Measurements from ENCODE around the gene PIK3C2A.

PIK3C2A gene

GRCh38 chr11:17184882-17185587 is 22.8 kb downstream of the PIK3C2A start:
- ATAC-seq (no peak), DNase-seq (no peak)
- H3K27me3 Mint-ChIP-seq, result no peaks in the 10 kb centered on the region
- H3K27ac Mint-ChIP-seq, result no peak overlapping the region
- H3K9me3 Mint-ChIP-seq, result no peaks in the 10 kb centered on the region
- peaks cover 18% of the 10 kb centered on the region for H3K4me1 Mint-ChIP-seq
- no peak overlapping the region for H3K4me3 Mint-ChIP-seq

- DNase-seq (no peak), ATAC-seq (no peak)
- Mint-ChIP-seq H3K9me3 (no peaks in the 10 kb centered on the region), H3K27ac (peak overlapping the region in 1 of 2 donors; percentile 83), H3K4me3 (no peak overlapping the region), H3K4me1 (peaks cover 18% of the 10 kb centered on the region), H3K27me3 (no peaks in the 10 kb centered on the region)
Observed at GRCh38 chr11:17183836-17184235, 23.9 kb downstream of the PIK3C2A start.

DNA sequence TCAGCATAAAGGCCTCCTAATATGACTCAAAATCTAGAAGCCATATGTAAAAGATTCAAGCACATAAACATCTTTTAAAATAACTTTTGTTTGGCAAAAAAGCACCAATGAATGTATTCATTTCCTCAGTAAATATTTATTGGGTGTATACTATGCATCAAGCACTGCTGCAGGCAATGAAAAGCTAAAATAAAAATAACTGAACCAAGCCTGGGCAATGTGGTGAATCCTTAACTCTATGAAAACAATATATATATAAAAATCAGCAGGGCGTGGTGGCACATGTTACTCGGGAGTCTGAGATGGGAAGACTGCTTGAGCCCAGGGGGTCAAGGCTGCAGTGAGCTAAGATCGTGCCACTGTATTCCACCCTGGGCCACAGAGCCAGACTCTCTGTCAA is 27.8 kb downstream of the PIK3C2A start:
- H3K9me3 Mint-ChIP-seq, result no peaks in the 10 kb centered on the region
- no peaks in the 10 kb centered on the region for H3K27me3 Mint-ChIP-seq
- no peak for ATAC-seq
- H3K4me3 Mint-ChIP-seq, result no peak overlapping the region
- no peak overlapping the region for H3K27ac Mint-ChIP-seq
- no peak for DNase-seq
- peaks cover 8% of the 10 kb centered on the region for H3K4me1 Mint-ChIP-seq

GRCh38 chr11:17173332-17173731 is 34.5 kb downstream of the PIK3C2A start:
- DNase-seq (no peak), ATAC-seq (no peak)
- Mint-ChIP-seq H3K27me3 (no peaks in the 10 kb centered on the region), H3K4me1 (peaks cover 8% of the 10 kb centered on the region), H3K9me3 (no peaks in the 10 kb centered on the region), H3K27ac (peak overlapping the region in 1 of 2 donors; percentile 5), H3K4me3 (no peak overlapping the region)

DNA sequence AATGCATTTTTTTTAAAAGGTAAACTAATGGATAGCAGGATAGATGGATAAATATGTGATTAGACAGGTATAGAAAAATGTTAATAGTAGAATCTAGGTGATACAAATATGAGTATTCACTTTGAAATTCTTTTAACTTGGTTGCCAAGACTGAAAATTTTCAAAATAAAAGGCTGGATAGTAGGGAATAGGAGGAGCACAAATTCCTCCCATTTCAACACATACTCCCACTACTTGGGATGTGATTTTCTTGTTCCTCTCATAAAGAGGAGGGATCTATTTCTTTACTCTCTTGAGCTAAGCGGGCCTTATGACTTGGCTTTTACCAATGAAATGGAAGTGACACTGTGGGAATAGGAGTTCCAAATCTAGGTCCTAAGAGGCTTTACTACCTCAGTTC is 35.9 kb downstream of the PIK3C2A start:
- DNase-seq (no peak), ATAC-seq (no peak)
- H3K27ac Mint-ChIP-seq, result no peak overlapping the region
- H3K27me3 Mint-ChIP-seq, result no peaks in the 10 kb centered on the region
- no peak overlapping the region for H3K4me3 Mint-ChIP-seq
- no peaks in the 10 kb centered on the region for H3K9me3 Mint-ChIP-seq
- H3K4me1 Mint-ChIP-seq, result peaks cover 3% of the 10 kb centered on the region

- no peak overlapping the region for H3K27ac Mint-ChIP-seq
- H3K4me1 Mint-ChIP-seq, result peaks cover 5% of the 10 kb centered on the region
- DNase-seq (no peak), ATAC-seq (no peak)
- no peak overlapping the region for H3K4me3 Mint-ChIP-seq
- no peaks in the 10 kb centered on the region for H3K9me3 Mint-ChIP-seq
- H3K27me3 Mint-ChIP-seq, result no peaks in the 10 kb centered on the region
Observed at GRCh38 chr11:17171343-17171742, 36.4 kb downstream of the PIK3C2A start.

DNA sequence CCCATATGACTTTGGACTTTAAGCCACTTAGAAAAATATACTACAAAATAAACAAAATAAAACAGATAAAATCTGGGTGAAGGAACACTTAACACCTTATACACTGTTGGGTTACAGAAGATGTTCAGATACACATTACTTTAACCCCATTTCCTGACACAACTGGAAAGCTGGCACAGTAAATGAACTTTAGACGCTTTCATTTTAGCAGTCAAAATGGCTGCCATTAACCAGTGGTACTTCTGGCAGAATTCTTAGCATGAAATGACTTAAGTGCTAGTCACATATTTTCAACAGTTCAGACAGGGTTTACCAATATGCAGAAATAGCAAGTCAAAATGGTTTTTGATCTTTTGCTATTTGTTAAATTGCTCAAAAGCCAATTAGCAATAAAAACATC is 37.9 kb downstream of the PIK3C2A start:
- no peak for DNase-seq
- peaks cover 13% of the 10 kb centered on the region for H3K4me1 Mint-ChIP-seq
- H3K27ac Mint-ChIP-seq, result no peak overlapping the region
- no peak for ATAC-seq
- H3K27me3 Mint-ChIP-seq, result no peaks in the 10 kb centered on the region
- H3K9me3 Mint-ChIP-seq, result no peaks in the 10 kb centered on the region
- no peak overlapping the region for H3K4me3 Mint-ChIP-seq

GRCh38 chr11:17165247-17165890 is 42.4 kb downstream of the PIK3C2A start:
- no peak overlapping the region for H3K4me3 Mint-ChIP-seq
- H3K27ac Mint-ChIP-seq, result no peak overlapping the region
- H3K27me3 Mint-ChIP-seq, result no peaks in the 10 kb centered on the region
- ATAC-seq (no peak), DNase-seq (no peak)
- peaks cover 51% of the 10 kb centered on the region for H3K4me1 Mint-ChIP-seq
- H3K9me3 Mint-ChIP-seq, result no peaks in the 10 kb centered on the region

DNA sequence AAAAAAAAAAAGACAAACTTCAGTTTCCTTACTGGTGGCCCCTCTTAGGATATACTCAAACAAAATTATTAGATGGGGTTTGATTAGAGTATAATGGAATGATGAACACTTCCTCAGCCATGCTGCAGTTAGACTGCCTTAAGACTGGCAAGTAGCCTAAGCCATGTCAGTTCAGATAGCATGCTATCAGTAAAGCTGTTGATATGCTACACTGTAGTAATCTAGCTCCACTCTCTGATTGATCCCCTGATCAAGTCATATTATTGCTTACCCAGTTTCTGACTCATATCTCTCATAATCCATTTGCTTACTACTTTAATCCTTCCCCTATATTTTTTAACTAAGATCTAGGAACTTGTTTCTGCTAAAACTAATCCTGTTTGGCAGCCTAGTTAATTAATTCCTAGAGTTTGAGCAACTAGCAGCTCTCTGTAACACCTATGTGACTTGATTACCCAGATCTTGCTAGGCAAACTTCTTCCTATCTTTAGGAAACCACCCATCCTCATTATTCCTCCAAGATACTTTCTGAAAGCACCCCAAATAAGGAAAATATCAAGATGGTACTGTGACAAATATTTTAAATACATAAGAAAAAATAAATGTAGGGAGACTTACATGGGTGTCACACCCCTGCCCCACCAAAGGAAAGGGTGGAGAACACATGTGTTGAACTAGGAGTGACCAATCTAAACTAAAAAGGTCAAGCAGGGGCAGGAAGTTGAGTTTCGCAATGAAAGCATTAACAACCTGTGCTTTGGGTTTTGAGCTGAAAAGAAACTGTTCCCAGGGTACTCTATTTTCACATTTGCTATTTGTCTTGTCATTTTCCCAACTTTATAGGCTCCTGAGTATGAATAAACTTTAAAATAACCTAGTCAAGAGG is 43.2 kb downstream of the PIK3C2A start:
- Mint-ChIP-seq H3K9me3 (no peaks in the 10 kb centered on the region), H3K27me3 (no peaks in the 10 kb centered on the region), H3K4me3 (no peak overlapping the region), H3K27ac (no peak overlapping the region), H3K4me1 (peaks cover 57% of the 10 kb centered on the region)
- DNase-seq, result no peak
- peak; percentile 49 for ATAC-seq

- ATAC-seq (no peak), DNase-seq (no peak)
- Mint-ChIP-seq H3K27me3 (no peaks in the 10 kb centered on the region), H3K4me3 (no peak overlapping the region), H3K9me3 (no peaks in the 10 kb centered on the region), H3K4me1 (peaks cover 57% of the 10 kb centered on the region), H3K27ac (peak overlapping the region in 1 of 2 donors; percentile 75)
Observed at GRCh38 chr11:17163736-17164135, 44.0 kb downstream of the PIK3C2A start.

DNA sequence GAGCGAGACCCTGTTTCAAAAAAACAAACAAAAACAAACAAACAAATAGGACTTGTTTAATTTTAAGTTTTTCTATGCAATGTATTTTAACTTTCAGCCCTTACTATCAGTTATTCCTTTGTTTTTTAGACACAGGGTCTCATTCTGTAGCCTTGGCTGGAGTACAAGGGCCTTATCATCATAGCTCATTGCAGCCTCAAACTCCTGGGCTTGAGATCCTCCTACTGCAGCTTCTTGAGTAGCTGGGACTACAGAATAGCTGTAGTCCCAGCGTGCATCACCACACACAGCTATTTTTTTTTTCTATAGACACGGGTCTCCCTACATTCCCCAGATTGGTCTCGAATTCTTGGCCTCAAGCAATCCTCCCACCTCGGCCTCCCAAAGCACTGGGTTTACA is 44.5 kb downstream of the PIK3C2A start:
- no peaks in the 10 kb centered on the region for H3K9me3 Mint-ChIP-seq
- ATAC-seq (no peak), DNase-seq (no peak)
- H3K4me1 Mint-ChIP-seq, result peaks cover 57% of the 10 kb centered on the region
- H3K27me3 Mint-ChIP-seq, result no peaks in the 10 kb centered on the region
- no peak overlapping the region for H3K4me3 Mint-ChIP-seq
- H3K27ac Mint-ChIP-seq, result peak overlapping the region in 1 of 2 donors; percentile 75

- no peaks in the 10 kb centered on the region for H3K9me3 Mint-ChIP-seq
- peak overlapping the region in 1 of 2 donors; percentile 50 for H3K27ac Mint-ChIP-seq
- H3K4me3 Mint-ChIP-seq, result peak overlapping the region in 1 of 2 donors; percentile 16
- H3K4me1 Mint-ChIP-seq, result peaks cover 57% of the 10 kb centered on the region
- H3K27me3 Mint-ChIP-seq, result no peaks in the 10 kb centered on the region
- ATAC-seq (no peak), DNase-seq (no peak)
Observed at GRCh38 chr11:17162376-17162775, 45.4 kb downstream of the PIK3C2A start.

DNA sequence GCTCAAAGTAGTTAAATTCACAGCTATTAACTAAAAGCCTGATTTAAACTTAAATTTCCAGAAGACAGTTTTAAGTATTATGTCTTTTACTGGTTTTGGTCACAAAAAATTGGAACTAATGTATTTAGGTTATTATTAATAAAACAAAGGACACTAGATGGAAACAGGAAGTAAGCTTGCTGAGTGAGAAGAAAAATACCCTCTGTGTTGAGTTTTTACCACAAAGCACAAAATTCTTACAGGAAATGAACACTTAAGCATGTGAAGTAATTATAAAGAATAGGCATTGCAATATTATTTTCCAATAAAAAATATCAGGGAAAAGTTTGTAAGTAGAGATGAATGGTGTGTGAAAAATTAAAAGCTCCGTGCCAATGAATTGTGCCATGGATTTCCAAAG is 46.3 kb downstream of the PIK3C2A start:
- no peak for ATAC-seq
- no peaks in the 10 kb centered on the region for H3K9me3 Mint-ChIP-seq
- H3K4me3 Mint-ChIP-seq, result no peak overlapping the region
- peaks cover 51% of the 10 kb centered on the region for H3K4me1 Mint-ChIP-seq
- peak overlapping the region in 1 of 2 donors; percentile 78 for H3K27ac Mint-ChIP-seq
- DNase-seq, result no peak
- H3K27me3 Mint-ChIP-seq, result no peaks in the 10 kb centered on the region

GRCh38 chr11:17159441-17159840 is 48.3 kb downstream of the PIK3C2A start:
- H3K27me3 Mint-ChIP-seq, result no peaks in the 10 kb centered on the region
- no peak overlapping the region for H3K27ac Mint-ChIP-seq
- ATAC-seq, result no peak
- no peaks in the 10 kb centered on the region for H3K9me3 Mint-ChIP-seq
- no peak for DNase-seq
- peaks cover 45% of the 10 kb centered on the region for H3K4me1 Mint-ChIP-seq
- no peak overlapping the region for H3K4me3 Mint-ChIP-seq

All from stimulated activated naive CD8-positive, alpha-beta T cell treated with anti-CD3 and anti-CD28 coated beads, Interleukin-15, amount 100 ng/mL, for 72 hours (primary cell).